IMR-90 (cell line): Measurements from ENCODE around the gene VPS37C. TPM values are rescaled to one million over a fixed set of nuclear protein-coding genes. Genes with fewer than 3 reads are reported as not detected.

Experiments
- ATAC-seq: fragments of 200-7000 bp; cut with Tn5 transposase; 2 replicates; pipeline ENCODE4 v1.9.1; 2020; ENCODE audit warnings: low read depth, mild to moderate bottlenecking, moderate library complexity
- BruUV-seq: library from RNA; stranded (reverse); fragments of 400-500 nt; replicated peaks from 2 replicates; lab custom pipeline; 2021; lab: Mats Ljungman, UMichigan
- CTCF ChIA-PET: fragments of 300-600 bp; formaldehyde crosslinking; extraction: SDS; loops from one replicate; lab custom pipeline; 2021; ENCODE audit warnings: antibody characterized with exemption; lab: Yijun Ruan, JAX
- POLR2A ChIA-PET: fragments of 300-600 bp; sonication (Branson Sonifier 250); formaldehyde crosslinking; loops from one replicate; lab custom pipeline; 2022; ENCODE audit warnings: antibody characterized with exemption; ENCODE audit not compliant: unreplicated experiment; lab: Charles Lee
- DNase-seq: peaks from one replicate; pipeline ENCODE4 v3.0.0; 2013
- H2AFZ ChIP-seq: replicated peaks from 2 replicates; pipeline ENCODE3; 2013; ENCODE audit warnings: low read length, mild to moderate bottlenecking; ENCODE audit not compliant: poor library complexity
- H2AK5ac ChIP-seq: 2 replicates; pipeline ENCODE4 v1.6.1; 2013; ENCODE audit warnings: low read depth, low read length, inconsistent platforms
- H2AK9ac ChIP-seq: replicated peaks from 2 replicates; pipeline ENCODE3; 2013; ENCODE audit warnings: mild to moderate bottlenecking, low read depth, low read length, moderate library complexity; ENCODE audit not compliant: poor library complexity
- H2BK120ac ChIP-seq: 2 replicates; pipeline ENCODE4 v1.6.1; 2013; ENCODE audit warnings: low read depth, low read length, inconsistent platforms
- H2BK15ac ChIP-seq: 3 replicates; pipeline ENCODE4 v1.6.1; 2013; ENCODE audit warnings: low read depth, low read length, inconsistent platforms
- H2BK20ac ChIP-seq: 2 replicates; pipeline ENCODE4 v1.6.1; 2013; ENCODE audit warnings: low read depth, mild to moderate bottlenecking, inconsistent platforms, low read length, moderate library complexity
- H2BK5ac ChIP-seq: 2 replicates; pipeline ENCODE4 v1.6.1; 2013; ENCODE audit warnings: mild to moderate bottlenecking, low read depth, low read length, inconsistent platforms; ENCODE audit not compliant: poor library complexity, severe bottlenecking
- H3K14ac ChIP-seq: replicated peaks from 2 replicates; pipeline ENCODE4 v1.6.1; 2013; ENCODE audit warnings: low read depth, low read length, inconsistent platforms
- H3K18ac ChIP-seq: 2 replicates; pipeline ENCODE4 v1.6.1; 2013; ENCODE audit warnings: low read depth, low read length, control low read depth
- H3K23ac ChIP-seq: 2 replicates; pipeline ENCODE4 v1.6.1; 2013; ENCODE audit warnings: low read depth, low read length, inconsistent platforms
- H3K27ac ChIP-seq: 2 replicates; pipeline ENCODE4 v1.5.1; 2013; ENCODE audit warnings: mild to moderate bottlenecking, control low read depth, low read length; ENCODE audit not compliant: insufficient read depth
- H3K27me3 ChIP-seq: 2 replicates; pipeline ENCODE4 v1.6.1; 2013; ENCODE audit warnings: low read length; ENCODE audit not compliant: control insufficient read depth, insufficient read depth
- H3K36me3 ChIP-seq: 2 replicates; pipeline ENCODE4 v1.6.1; 2013; ENCODE audit warnings: low read length, mixed read lengths; ENCODE audit not compliant: control insufficient read depth, insufficient read depth
- H3K4ac ChIP-seq: 2 replicates; pipeline ENCODE4 v1.6.1; 2013; ENCODE audit warnings: low read depth, low read length, inconsistent platforms
- H3K4me1 ChIP-seq: 2 replicates; pipeline ENCODE4 v1.6.1; 2013; ENCODE audit warnings: low read length, mixed read lengths; ENCODE audit not compliant: control insufficient read depth, insufficient read depth
- H3K4me2 ChIP-seq: 2 replicates; pipeline ENCODE4 v1.6.1; 2013; ENCODE audit warnings: low read depth, mild to moderate bottlenecking, control low read depth, low read length, moderate library complexity
- H3K4me3 ChIP-seq: 2 replicates; pipeline ENCODE4 v1.5.1; 2013; ENCODE audit warnings: low read depth, mild to moderate bottlenecking, control low read depth, low read length, moderate library complexity; ENCODE audit not compliant: insufficient read depth
- H3K56ac ChIP-seq: 2 replicates; pipeline ENCODE4 v1.6.1; 2013; ENCODE audit warnings: low read length, inconsistent platforms; ENCODE audit not compliant: insufficient read depth; ENCODE audit errors: extremely low read depth
- H3K79me1 ChIP-seq, 2 experiments: 2 replicates each; pipeline ENCODE4 v1.6.1; 2013; ENCODE audit warnings: low read length in 2 of 2, inconsistent platforms in 1 of 2, low read depth in 1 of 2
- H3K9ac ChIP-seq: 2 replicates; pipeline ENCODE4 v1.6.1; 2013; ENCODE audit warnings: low read depth, low read length, control low read depth
- H3K9me1 ChIP-seq: 2 replicates; pipeline ENCODE4 v1.6.1; 2013; ENCODE audit warnings: low read length, inconsistent platforms; ENCODE audit not compliant: insufficient read depth
- H3K9me3 ChIP-seq: 2 replicates; pipeline ENCODE4 v1.6.1; 2013; ENCODE audit warnings: low read length; ENCODE audit not compliant: control insufficient read depth, insufficient read depth
- H4K20me1 ChIP-seq: 2 replicates; pipeline ENCODE4 v1.6.1; 2013; ENCODE audit warnings: low read length, inconsistent platforms; ENCODE audit not compliant: insufficient read depth
- H4K5ac ChIP-seq: 2 replicates; pipeline ENCODE4 v1.6.1; 2013; ENCODE audit warnings: mild to moderate bottlenecking, low read depth, low read length, control low read depth
- H4K8ac ChIP-seq, 2 experiments: 2 replicates each; pipeline ENCODE4 v1.6.1; 2013; ENCODE audit warnings: low read depth in 2 of 2, low read length in 2 of 2, control low read depth in 1 of 2, inconsistent platforms in 1 of 2
- H4K91ac ChIP-seq: 2 replicates; pipeline ENCODE4 v1.6.1; 2013; ENCODE audit warnings: low read depth, low read length, inconsistent platforms; ENCODE audit not compliant: insufficient read depth
- BHLHE40 ChIP-seq: fragments of 150-350 bp; IDR thresholded peaks from 2 replicates; pipeline ENCODE4 v1.6.1; 2016; ENCODE audit warnings: mild to moderate bottlenecking, low read depth, low read length
- CEBPB ChIP-seq: IDR thresholded peaks from 2 replicates; pipeline ENCODE4 v1.6.1; 2012; ENCODE audit warnings: low read depth, low read length, improper control_type of control experiment
- CHD1 ChIP-seq: IDR thresholded peaks from 2 replicates; pipeline ENCODE4 v1.6.1; 2012; ENCODE audit warnings: low read depth, low read length, improper control_type of control experiment
- FOS ChIP-seq: fragments of 150-350 bp; IDR thresholded peaks from 2 replicates; pipeline ENCODE4 v1.6.1; 2016; ENCODE audit warnings: low read depth, low read length
- MAFK ChIP-seq: IDR thresholded peaks from 2 replicates; pipeline ENCODE4 v1.6.1; 2012; ENCODE audit warnings: low read depth, low read length, improper control_type of control experiment
- MAZ ChIP-seq: IDR thresholded peaks from 2 replicates; pipeline ENCODE4 v1.6.1; 2012; ENCODE audit warnings: low read depth, mild to moderate bottlenecking, low read length, improper control_type of control experiment, moderate library complexity, borderline replicate concordance
- MXI1 ChIP-seq: IDR thresholded peaks from 2 replicates; pipeline ENCODE4 v1.6.1; 2012; ENCODE audit warnings: low read depth, mild to moderate bottlenecking, low read length, moderate library complexity, borderline replicate concordance
- NFE2L2 ChIP-seq: fragments of 150-350 bp; IDR thresholded peaks from 2 replicates; pipeline ENCODE4 v1.6.1; 2016; ENCODE audit warnings: low read depth, mild to moderate bottlenecking, low read length
- RCOR1 ChIP-seq: IDR thresholded peaks from 2 replicates; pipeline ENCODE4 v1.6.1; 2012; ENCODE audit warnings: mild to moderate bottlenecking, low read length, improper control_type of control experiment; ENCODE audit not compliant: insufficient replicate concordance
- RFX5 ChIP-seq: IDR thresholded peaks from 2 replicates; pipeline ENCODE4 v1.8.0; 2012; ENCODE audit warnings: low read depth, mild to moderate bottlenecking, low read length, moderate library complexity
- SMC3 ChIP-seq: fragments of 150-350 bp; IDR thresholded peaks from 2 replicates; pipeline ENCODE4 v1.6.1; 2016; ENCODE audit warnings: low read depth, mild to moderate bottlenecking, antibody characterized with exemption, low read length, moderate library complexity
- WGBS, 2 experiments: methylation state at CpG; one replicate each; pipeline versions ENCODE4 v1.1.5 to v1.1.7; 2013; ENCODE audit warnings: missing lambda C conversion rate in 2 of 2; ENCODE audit not compliant: insufficient read length in 1 of 2; ENCODE audit errors: extremely low coverage in 2 of 2; 5-methylcytosine and 5-hydroxymethylcytosine counted together
- dilution Hi-C: fragments of 300-500 bp; cut with HindIII; formaldehyde crosslinking; loops from one replicate; pipeline ENCODE4 v1.14.3; 2018; ENCODE audit warnings: low sequenced_read_pairs; ENCODE audit not compliant: unreplicated experiment
- in situ Hi-C: fragments of 300-500 bp; cut with MboI; formaldehyde crosslinking; loops from 3 replicates; pipeline ENCODE4 v1.14.3; 2019; ENCODE audit warnings: low sequenced_read_pairs, inconsistent platforms, mixed read lengths
- intact Hi-C: fragments of 100-400 bp; cut with micrococcal nuclease; formaldehyde crosslinking; loops from 2 replicates; pipeline ENCODE4 v1.10.0; 2022
- polyA plus RNA-seq, 3 experiments: library from polyadenylated mRNA; depleted of rRNA; stranded (reverse); fragments of >200 nt; gene quantifications; 2 replicates each; pipeline ENCODE4 v1.2.3, GENCODE V29; 2012; ENCODE audit warnings: low replicate concordance in 1 of 3
- total RNA-seq: library from RNA; depleted of rRNA; stranded (reverse); fragments of >200 nt; gene quantifications from 2 replicates; pipeline ENCODE4 v1.2.3, GENCODE V29; 2012
- TF ChIP-seq, protein P1 (sequence below): conservative IDR thresholded peaks from 2 replicates; pipeline ENCODE4 v1.5.1; 2012; ENCODE audit warnings: mild to moderate bottlenecking, low read depth, low read length, improper control_type of control experiment

Gene VPS37C
- total and polyA plus RNA-seq, 2 of the 4 experiments (the other 2 are of a cell fraction) = 3.2 to 13.2 TPM

DNA sequence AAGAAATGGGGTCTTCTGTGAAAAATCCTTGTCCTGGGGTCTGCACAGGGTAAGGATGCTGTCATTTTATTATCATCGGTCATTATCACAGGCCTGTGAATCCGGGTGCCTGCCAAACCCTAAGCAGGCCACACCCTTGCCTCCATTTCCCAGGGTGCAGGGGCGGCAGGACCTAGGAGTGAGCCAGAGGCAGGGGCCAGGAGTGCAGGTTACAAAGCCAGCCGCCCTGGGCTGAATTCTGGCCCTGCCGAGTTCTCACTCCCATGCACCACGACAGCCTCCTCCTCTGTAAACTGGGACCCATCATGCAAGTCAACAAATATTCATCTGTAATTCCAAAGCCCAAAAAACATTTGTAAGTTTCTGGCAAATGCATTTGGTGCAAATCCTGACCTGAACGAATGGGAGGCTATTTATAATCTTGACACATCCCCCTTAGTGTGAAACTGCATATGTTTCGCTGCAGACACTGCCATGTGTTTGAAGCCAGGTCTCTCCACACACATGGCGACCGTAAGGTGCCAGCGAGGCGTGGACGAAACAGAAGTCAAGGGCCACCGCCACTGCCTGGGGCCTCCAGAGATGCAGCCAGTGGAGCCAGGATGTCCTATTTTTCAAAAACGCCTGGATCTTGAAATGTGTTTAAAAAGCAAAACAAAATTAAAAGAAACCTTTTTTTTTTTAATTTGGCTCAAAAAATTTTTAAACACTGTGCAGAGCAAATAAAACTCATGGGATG is 52.2 kb downstream of the VPS37C start:
- no peaks in the 10 kb centered on the region for H3K9me3 ChIP-seq
- no peaks in the 10 kb centered on the region for H3K4me1 ChIP-seq
- H3K9ac ChIP-seq = no peak overlapping the region
- no peaks in the 10 kb centered on the region for H3K9me1 ChIP-seq
- no peak overlapping the region for H3K56ac ChIP-seq
- no peak for DNase-seq
- no TSS peak for BruUV-seq
- no peak overlapping the region for H2AFZ ChIP-seq
- no peak overlapping the region for H3K4me2 ChIP-seq
- ATAC-seq = no peak
- H3K27me3 ChIP-seq = peaks cover 34% of the 10 kb centered on the region
- H3K4me3 ChIP-seq = no peak overlapping the region
- no peak overlapping the region for H4K5ac ChIP-seq
- H4K20me1 ChIP-seq = no peaks in the 10 kb centered on the region
- no peaks in the 10 kb centered on the region for H3K79me1 ChIP-seq
- H4K91ac ChIP-seq = no peak overlapping the region
- H2AK5ac ChIP-seq = no peak overlapping the region
- dilution Hi-C loops (no loop called here), intact Hi-C loops (no loop called here), in situ Hi-C loops (no loop called here)
- H3K4ac ChIP-seq = no peak overlapping the region
- TF ChIP-seq RCOR1 (no peak), MXI1 (no peak), MAFK (no peak), FOS (no peak), BHLHE40 (no peak), MAZ (no peak), RFX5 (no peak), CHD1 (no peak), SMC3 (no peak), CEBPB (no peak), NFE2L2 (no peak)
- TF ChIP-seq, protein P1, sequence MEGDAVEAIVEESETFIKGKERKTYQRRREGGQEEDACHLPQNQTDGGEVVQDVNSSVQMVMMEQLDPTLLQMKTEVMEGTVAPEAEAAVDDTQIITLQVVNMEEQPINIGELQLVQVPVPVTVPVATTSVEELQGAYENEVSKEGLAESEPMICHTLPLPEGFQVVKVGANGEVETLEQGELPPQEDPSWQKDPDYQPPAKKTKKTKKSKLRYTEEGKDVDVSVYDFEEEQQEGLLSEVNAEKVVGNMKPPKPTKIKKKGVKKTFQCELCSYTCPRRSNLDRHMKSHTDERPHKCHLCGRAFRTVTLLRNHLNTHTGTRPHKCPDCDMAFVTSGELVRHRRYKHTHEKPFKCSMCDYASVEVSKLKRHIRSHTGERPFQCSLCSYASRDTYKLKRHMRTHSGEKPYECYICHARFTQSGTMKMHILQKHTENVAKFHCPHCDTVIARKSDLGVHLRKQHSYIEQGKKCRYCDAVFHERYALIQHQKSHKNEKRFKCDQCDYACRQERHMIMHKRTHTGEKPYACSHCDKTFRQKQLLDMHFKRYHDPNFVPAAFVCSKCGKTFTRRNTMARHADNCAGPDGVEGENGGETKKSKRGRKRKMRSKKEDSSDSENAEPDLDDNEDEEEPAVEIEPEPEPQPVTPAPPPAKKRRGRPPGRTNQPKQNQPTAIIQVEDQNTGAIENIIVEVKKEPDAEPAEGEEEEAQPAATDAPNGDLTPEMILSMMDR = no peak
- no peak overlapping the region for H3K14ac ChIP-seq
- no peak overlapping the region for H2BK15ac ChIP-seq
- H2BK5ac ChIP-seq = no peak overlapping the region
- no peak overlapping the region for H3K27ac ChIP-seq
- H2AK9ac ChIP-seq = no peak overlapping the region
- H3K36me3 ChIP-seq = no peaks in the 10 kb centered on the region
- no peak overlapping the region for H4K8ac ChIP-seq
- 77% methylated on average over 11 of the region's 15 CpGs; no CpG with 5 or more reads in 1 of the 2 experiments for WGBS, 2 experiments
- no peak overlapping the region for H3K18ac ChIP-seq
- POLR2A ChIA-PET = no interaction called here
- H3K23ac ChIP-seq = no peak overlapping the region
- CTCF ChIA-PET = no interaction called here
- no peak overlapping the region for H2BK120ac ChIP-seq
- H2BK20ac ChIP-seq = no peak overlapping the region
